Liver (tissue), 9 donors: ENCODE data around the gene ACD. TPM values are rescaled to one million over a fixed set of nuclear protein-coding genes. Genes with fewer than 3 reads are reported as not detected.

Source experiments
- DNase-seq: peaks from one replicate; pipeline ENCODE4 v3.0.0-alpha.2; 2017; ENCODE audit warnings: low spot score
- H3K27ac ChIP-seq, 2 donors: one replicate each; pipeline ENCODE4 v1.7.0; 2013; ENCODE audit warnings: inconsistent platforms in 2 of 2, low read length in 2 of 2, control low read depth in 1 of 2, low read depth in 1 of 2, mild to moderate bottlenecking in 1 of 2
- H3K27me3 ChIP-seq, 4 donors: one replicate each; pipeline versions ENCODE4 v1.6.1 to v1.7.0; 2013; ENCODE audit warnings: low read length in 3 of 4, inconsistent platforms in 1 of 4, mild to moderate bottlenecking in 1 of 4, moderate library complexity in 1 of 4; ENCODE audit not compliant: control insufficient read depth in 4 of 4, insufficient read depth in 4 of 4
- H3K36me3 ChIP-seq, 4 donors: one replicate each; pipeline versions ENCODE4 v1.6.1 to v1.7.0; 2013; ENCODE audit warnings: low read length in 3 of 4, mild to moderate bottlenecking in 3 of 4, low read depth in 1 of 4, moderate library complexity in 1 of 4; ENCODE audit not compliant: control insufficient read depth in 4 of 4, insufficient read depth in 3 of 4
- H3K4me1 ChIP-seq, 4 donors: one replicate each; pipeline versions ENCODE4 v1.6.1 to v1.7.0; 2013; ENCODE audit warnings: low read length in 3 of 4, mild to moderate bottlenecking in 3 of 4, moderate library complexity in 1 of 4; ENCODE audit not compliant: control insufficient read depth in 4 of 4, insufficient read depth in 4 of 4
- H3K4me3 ChIP-seq, 3 donors: one replicate each; pipeline versions ENCODE4 v1.6.1 to v1.7.0; 2013; ENCODE audit warnings: low read length in 3 of 3, control low read depth in 1 of 3, low read depth in 1 of 3, mild to moderate bottlenecking in 1 of 3
- H3K9ac ChIP-seq, 2 donors: one replicate each; pipeline ENCODE4 v1.7.0; 2013; ENCODE audit warnings: low read length in 2 of 2, mild to moderate bottlenecking in 2 of 2, moderate library complexity in 2 of 2, control low read depth in 1 of 2, low read depth in 1 of 2
- H3K9me3 ChIP-seq, 4 donors: one replicate each; pipeline versions ENCODE4 v1.6.1 to v1.7.0; 2013; ENCODE audit warnings: low read length in 3 of 4; ENCODE audit not compliant: control insufficient read depth in 4 of 4
- CTCF ChIP-seq: fragments of 150-350 bp; IDR thresholded peaks from 2 replicates; pipeline ENCODE4 v1.5.1; 2017; ENCODE audit warnings: improper control_type of control experiment, low read depth, low read length; ENCODE audit not compliant: missing input control
- EGR1 ChIP-seq, 2 donors: IDR thresholded peaks; 2 replicates each; pipeline ENCODE4 v1.6.1; 2016 to 2018; ENCODE audit warnings: antibody characterized with exemption in 2 of 2, low read depth in 2 of 2
- FOXA1 ChIP-seq: IDR thresholded peaks from 2 replicates; pipeline ENCODE4 v1.6.1; 2016; ENCODE audit warnings: antibody characterized with exemption
- FOXA2 ChIP-seq: IDR thresholded peaks from 2 replicates; pipeline ENCODE4 v1.6.1; 2016; ENCODE audit warnings: antibody characterized with exemption
- HNF4A ChIP-seq, 2 donors: conservative IDR thresholded peaks; 2 replicates each; pipeline ENCODE4 v1.6.1; 2016; ENCODE audit warnings: antibody characterized with exemption in 2 of 2, mild to moderate bottlenecking in 2 of 2
- HNF4G ChIP-seq: IDR thresholded peaks from 2 replicates; pipeline ENCODE4 v1.6.1; 2016; ENCODE audit warnings: antibody characterized with exemption
- NR2F2 ChIP-seq: IDR thresholded peaks from 2 replicates; pipeline ENCODE4 v1.6.1; 2016; ENCODE audit warnings: antibody characterized with exemption
- RAD21 ChIP-seq, 2 donors: IDR thresholded peaks; 2 replicates each; pipeline ENCODE4 v1.6.1; 2016; ENCODE audit warnings: antibody characterized with exemption in 2 of 2, mild to moderate bottlenecking in 2 of 2
- RXRA ChIP-seq, 2 donors: IDR thresholded peaks; 2 replicates each; pipeline ENCODE4 v1.6.1; 2017 to 2018; ENCODE audit warnings: antibody characterized with exemption in 2 of 2, mild to moderate bottlenecking in 1 of 2
- SP1 ChIP-seq: IDR thresholded peaks from 2 replicates; pipeline ENCODE4 v1.6.1; 2018; ENCODE audit warnings: antibody characterized with exemption, mild to moderate bottlenecking
- TAF1 ChIP-seq: conservative IDR thresholded peaks from 2 replicates; pipeline ENCODE4 v1.6.1; 2016; ENCODE audit warnings: antibody characterized with exemption, mild to moderate bottlenecking
- WGBS: extraction: QIAGEN DNeasy Blood & Tissue Kit; methylation state at CpG from one replicate; pipeline ENCODE4 v1.1.7; 2013; 5-methylcytosine and 5-hydroxymethylcytosine counted together
- polyA plus RNA-seq, 2 donors: library from polyadenylated mRNA; stranded (reverse) in 1 of 2; unstranded in 1 of 2; fragments of 200-250 nt in 1 of 2; fragments of >200 nt in 1 of 2; fragmentation: Nextera tagmentation in 1 of 2; extraction: Ambion mirVana in 1 of 2; gene quantifications; one replicate each; pipeline versions ENCODE4 v1.2.1 to v1.2.3, GENCODE V29; 2013 to 2015
- total RNA-seq, 2 donors: library from RNA; depleted of rRNA; stranded (reverse); fragments of >200 nt; gene quantifications; one replicate each; pipeline ENCODE4 v1.2.3, GENCODE V29; 2014
- TF ChIP-seq, protein P1 (sequence below): IDR thresholded peaks from 2 replicates; pipeline ENCODE4 v1.6.1; 2016; ENCODE audit warnings: antibody characterized with exemption
- TF ChIP-seq, protein P2 (sequence below): IDR thresholded peaks from 2 replicates; pipeline ENCODE4 v1.6.1; 2016; ENCODE audit warnings: antibody characterized with exemption
- donor health status: healthy.
- donor health status: healthy.
- donor health status: healthy.
- donor health status: healthy.
- donor health status: healthy.

Gene ACD
- total and polyA plus RNA-seq, 4 donors = 4.3 to 5.6 (median 5.1) TPM

DNA sequence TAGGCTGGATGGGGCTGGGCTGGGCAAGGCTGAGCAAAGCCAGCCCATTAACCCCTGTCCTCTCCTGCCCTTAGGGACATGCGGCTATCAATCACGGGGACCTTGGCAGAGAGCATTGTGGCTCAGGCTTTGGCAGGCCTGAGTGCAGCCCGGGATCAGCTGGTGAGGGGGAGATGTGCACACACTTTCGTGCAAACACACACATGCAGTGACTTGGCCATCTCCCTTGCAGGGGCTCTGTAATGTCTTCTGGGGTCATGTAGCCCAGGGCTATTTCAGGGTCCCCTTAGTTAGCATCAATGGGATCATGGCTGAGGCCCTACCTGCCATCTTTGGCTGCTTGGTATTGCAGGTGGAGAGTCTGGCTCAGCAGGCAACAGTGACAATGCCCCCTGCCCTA, 8.2 kb downstream of the ACD start (continued):
- TF ChIP-seq, protein P1, sequence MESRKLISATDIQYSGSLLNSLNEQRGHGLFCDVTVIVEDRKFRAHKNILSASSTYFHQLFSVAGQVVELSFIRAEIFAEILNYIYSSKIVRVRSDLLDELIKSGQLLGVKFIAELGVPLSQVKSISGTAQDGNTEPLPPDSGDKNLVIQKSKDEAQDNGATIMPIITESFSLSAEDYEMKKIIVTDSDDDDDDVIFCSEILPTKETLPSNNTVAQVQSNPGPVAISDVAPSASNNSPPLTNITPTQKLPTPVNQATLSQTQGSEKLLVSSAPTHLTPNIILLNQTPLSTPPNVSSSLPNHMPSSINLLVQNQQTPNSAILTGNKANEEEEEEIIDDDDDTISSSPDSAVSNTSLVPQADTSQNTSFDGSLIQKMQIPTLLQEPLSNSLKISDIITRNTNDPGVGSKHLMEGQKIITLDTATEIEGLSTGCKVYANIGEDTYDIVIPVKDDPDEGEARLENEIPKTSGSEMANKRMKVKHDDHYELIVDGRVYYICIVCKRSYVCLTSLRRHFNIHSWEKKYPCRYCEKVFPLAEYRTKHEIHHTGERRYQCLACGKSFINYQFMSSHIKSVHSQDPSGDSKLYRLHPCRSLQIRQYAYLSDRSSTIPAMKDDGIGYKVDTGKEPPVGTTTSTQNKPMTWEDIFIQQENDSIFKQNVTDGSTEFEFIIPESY = no peak

DNA sequence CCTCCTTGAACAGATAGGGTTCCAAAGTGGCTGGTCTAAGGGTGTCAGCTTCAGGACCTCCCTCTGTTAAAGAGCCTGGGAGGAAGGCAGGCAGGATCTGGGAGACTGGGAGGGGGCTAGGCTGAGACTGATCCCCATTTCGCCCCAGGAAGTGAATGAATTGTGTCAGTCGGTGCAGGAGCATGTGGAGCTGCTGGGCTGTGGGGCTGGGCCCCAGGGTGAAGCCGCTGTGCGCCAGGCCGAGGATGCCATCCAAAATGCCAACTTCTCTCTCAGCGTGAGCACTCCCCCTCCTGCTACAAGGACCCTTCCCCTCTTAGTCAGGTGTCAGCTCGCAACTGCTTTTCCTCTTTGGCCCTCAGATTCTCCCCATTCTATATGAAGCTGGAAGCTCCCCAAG, 9.0 kb downstream of the ACD start:
- no peak for DNase-seq
- peaks cover 3 to 20% (median 10%) of the 10 kb centered on the region in 4 donors for H3K4me1 ChIP-seq
- WGBS = 92% methylated on average over 7 of the region's 7 CpGs
- TF ChIP-seq RXRA (IDR thresholded peaks at IDR 0.05) (no peak), CTCF (no peak), SP1 (no peak), TAF1 (no peak), HNF4A (conservative IDR thresholded peaks at IDR 0.05) (no peak), FOXA1 (no peak), RAD21 (IDR thresholded peaks at IDR 0.05) (no peak), HNF4G (no peak), NR2F2 (no peak), FOXA2 (no peak)
- TF ChIP-seq, protein P1 = no peak
- no peaks in the 10 kb centered on the region for H3K9me3 ChIP-seq
- H3K36me3 ChIP-seq = no peaks in the 10 kb centered on the region
- no peak overlapping the region for H3K9ac ChIP-seq
- H3K27me3 ChIP-seq = no peaks in the 10 kb centered on the region
- no peak overlapping the region for H3K4me3 ChIP-seq
- H3K27ac ChIP-seq = no peak overlapping the region

DNA sequence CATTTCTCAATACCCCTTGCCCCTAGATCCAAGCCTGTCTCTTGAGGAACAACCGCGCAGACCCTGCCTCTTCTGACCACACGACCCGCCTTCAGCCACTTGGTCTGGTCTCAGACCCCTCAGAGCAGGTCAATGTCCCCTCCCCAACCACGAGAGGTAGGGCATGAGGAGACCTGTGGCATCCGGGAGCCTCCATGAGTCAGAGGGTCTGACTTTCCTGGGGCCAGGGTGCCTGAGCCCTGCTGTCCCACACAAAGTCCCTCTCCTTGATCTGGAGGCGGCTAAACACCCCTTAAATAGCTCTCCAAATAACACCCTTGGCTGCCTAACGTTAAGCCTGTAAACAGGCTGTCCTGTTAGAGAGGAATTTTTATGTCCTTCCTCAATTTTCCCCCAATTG, 10.0 kb downstream of the ACD start:
- Histone ChIP-seq H3K9me3 (no peaks in the 10 kb centered on the region), H3K4me1 (peaks cover 3 to 20% (median 10%) of the 10 kb centered on the region in 4 donors), H3K36me3 (no peaks in the 10 kb centered on the region), H3K27ac (no peak overlapping the region), H3K4me3 (no peak overlapping the region), H3K27me3 (no peaks in the 10 kb centered on the region), H3K9ac (no peak overlapping the region)
- WGBS = 68% methylated on average over 8 of the region's 8 CpGs
- DNase-seq = no peak
- TF ChIP-seq TAF1 (no peak), RAD21 (IDR thresholded peaks at IDR 0.05) (no peak), FOXA1 (no peak), CTCF (no peak), FOXA2 (no peak), EGR1 (IDR thresholded peaks at IDR 0.05; ENCODE audit: low read depth in 2 of 2) (no peak), HNF4A (conservative IDR thresholded peaks at IDR 0.05) (no peak), SP1 (no peak), RXRA (IDR thresholded peaks at IDR 0.05) (no peak)
- TF ChIP-seq, protein P2, sequence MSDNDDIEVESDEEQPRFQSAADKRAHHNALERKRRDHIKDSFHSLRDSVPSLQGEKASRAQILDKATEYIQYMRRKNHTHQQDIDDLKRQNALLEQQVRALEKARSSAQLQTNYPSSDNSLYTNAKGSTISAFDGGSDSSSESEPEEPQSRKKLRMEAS = no peak
